Breast epithelium (tissue), 4 donors: ENCODE results near the gene DNASE1L1. TPM values are rescaled to one million over a fixed set of nuclear protein-coding genes. Genes with fewer than 3 reads are reported as not detected.

Experiments used
- DNase-seq, 2 donors: peaks; one replicate each; pipeline ENCODE4 v3.0.0-alpha.2; 2019; ENCODE audit warnings: low spot score in 2 of 2
- H3K27ac ChIP-seq, 2 donors: fragments of 200-600 bp; sonication (generic) in 1 of 2; one replicate each; pipeline ENCODE4 v1.5.1; 2016 to 2019; ENCODE audit warnings: mild to moderate bottlenecking in 1 of 2
- H3K27me3 ChIP-seq, 2 donors: fragments of 200-600 bp; sonication (generic) in 1 of 2; one replicate each; pipeline versions ENCODE4 v1.5.1 to v1.6.0; 2017 to 2019; ENCODE audit warnings: control low read depth in 1 of 2, mild to moderate bottlenecking in 1 of 2
- H3K36me3 ChIP-seq: fragments of 200-600 bp; one replicate; pipeline ENCODE4 v1.5.1; 2019
- H3K4me1 ChIP-seq, 2 donors: fragments of 200-600 bp; sonication (generic); one replicate each; pipeline ENCODE4 v1.5.1; 2016 to 2019; ENCODE audit warnings: control low read depth in 1 of 2
- H3K4me3 ChIP-seq, 3 donors: fragments of 200-600 bp; sonication (generic); 1 replicate in 2 of 3; 2 replicates in 1 of 3; pipeline ENCODE4 v1.5.1; 2016 to 2019; ENCODE audit warnings: mild to moderate bottlenecking in 3 of 3, moderate library complexity in 2 of 3
- H3K9me3 ChIP-seq, 2 donors: fragments of 200-600 bp; sonication (generic) in 1 of 2; one replicate each; pipeline ENCODE4 v1.5.1; 2016 to 2019; ENCODE audit warnings: control low read depth in 1 of 2
- POLR2A ChIP-seq: fragments of 450-650 bp; IDR thresholded peaks from one replicate; pipeline ENCODE4 v1.6.1; 2016; ENCODE audit warnings: antibody characterized with exemption, mild to moderate bottlenecking, moderate library complexity
- POLR2AphosphoS5 ChIP-seq, 3 donors: sonication (generic); formaldehyde crosslinking; IDR thresholded peaks; one replicate each; pipeline ENCODE4 v1.6.1; 2017; ENCODE audit warnings: antibody characterized with exemption in 3 of 3
- intact Hi-C: fragments of 100-400 bp; cut with DNase I; formaldehyde crosslinking; loops from one replicate; pipeline ENCODE4 v1.15.1; 2023; ENCODE audit warnings: low total_unique reads
- total RNA-seq, 3 donors: library from RNA; depleted of rRNA; stranded (reverse); fragments of >200 nt; gene quantifications; one replicate each; pipeline ENCODE4 v1.1.0, GENCODE V29; 2016
- TF ChIP-seq, protein P1 (sequence below), 3 donors: fragments of 450-650 bp; IDR thresholded peaks; one replicate each; pipeline ENCODE4 v1.5.1; 2016 to 2017; ENCODE audit warnings: antibody characterized with exemption in 3 of 3, mild to moderate bottlenecking in 3 of 3, moderate library complexity in 3 of 3

Gene DNASE1L1
- total RNA-seq, 3 donors from 2014 or later: 26.2 to 44.3 (median 26.9) TPM

DNA sequence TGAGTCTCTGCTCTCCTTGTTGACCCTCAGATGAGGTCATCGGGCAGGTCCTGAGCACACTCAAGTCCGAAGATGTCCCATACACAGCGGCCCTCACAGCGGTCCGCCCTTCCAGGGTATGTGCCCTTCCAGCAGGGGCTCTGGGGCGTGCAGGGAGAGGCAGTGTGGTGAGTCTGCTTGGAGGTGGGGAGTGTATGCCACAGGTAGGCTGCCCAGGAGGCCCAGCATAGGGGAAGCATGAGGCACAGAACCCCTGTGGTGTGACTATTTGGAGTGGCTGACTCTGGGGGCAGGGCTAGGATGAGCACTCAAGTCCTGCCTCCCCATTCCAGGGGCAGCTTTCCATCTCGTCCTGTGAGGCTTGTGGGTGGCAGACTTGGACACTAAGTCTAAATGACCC is 24.6 kb upstream of the DNASE1L1 start:
- Histone ChIP-seq H3K36me3 (no peaks in the 10 kb centered on the region), H3K9me3 (no peaks in the 10 kb centered on the region), H3K27ac (no peak overlapping the region), H3K27me3 (peaks cover 0 to 38% of the 10 kb centered on the region in 2 donors), H3K4me1 (no peaks in the 10 kb centered on the region), H3K4me3 (no peak overlapping the region)
- TF ChIP-seq, protein P1, sequence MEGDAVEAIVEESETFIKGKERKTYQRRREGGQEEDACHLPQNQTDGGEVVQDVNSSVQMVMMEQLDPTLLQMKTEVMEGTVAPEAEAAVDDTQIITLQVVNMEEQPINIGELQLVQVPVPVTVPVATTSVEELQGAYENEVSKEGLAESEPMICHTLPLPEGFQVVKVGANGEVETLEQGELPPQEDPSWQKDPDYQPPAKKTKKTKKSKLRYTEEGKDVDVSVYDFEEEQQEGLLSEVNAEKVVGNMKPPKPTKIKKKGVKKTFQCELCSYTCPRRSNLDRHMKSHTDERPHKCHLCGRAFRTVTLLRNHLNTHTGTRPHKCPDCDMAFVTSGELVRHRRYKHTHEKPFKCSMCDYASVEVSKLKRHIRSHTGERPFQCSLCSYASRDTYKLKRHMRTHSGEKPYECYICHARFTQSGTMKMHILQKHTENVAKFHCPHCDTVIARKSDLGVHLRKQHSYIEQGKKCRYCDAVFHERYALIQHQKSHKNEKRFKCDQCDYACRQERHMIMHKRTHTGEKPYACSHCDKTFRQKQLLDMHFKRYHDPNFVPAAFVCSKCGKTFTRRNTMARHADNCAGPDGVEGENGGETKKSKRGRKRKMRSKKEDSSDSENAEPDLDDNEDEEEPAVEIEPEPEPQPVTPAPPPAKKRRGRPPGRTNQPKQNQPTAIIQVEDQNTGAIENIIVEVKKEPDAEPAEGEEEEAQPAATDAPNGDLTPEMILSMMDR (IDR thresholded peaks at IDR 0.05): no peak
- TF ChIP-seq POLR2AphosphoS5 (IDR thresholded peaks at IDR 0.05) (no peak), POLR2A (no peak)
- no peak for DNase-seq
- intact Hi-C loops: no loop called here

DNA sequence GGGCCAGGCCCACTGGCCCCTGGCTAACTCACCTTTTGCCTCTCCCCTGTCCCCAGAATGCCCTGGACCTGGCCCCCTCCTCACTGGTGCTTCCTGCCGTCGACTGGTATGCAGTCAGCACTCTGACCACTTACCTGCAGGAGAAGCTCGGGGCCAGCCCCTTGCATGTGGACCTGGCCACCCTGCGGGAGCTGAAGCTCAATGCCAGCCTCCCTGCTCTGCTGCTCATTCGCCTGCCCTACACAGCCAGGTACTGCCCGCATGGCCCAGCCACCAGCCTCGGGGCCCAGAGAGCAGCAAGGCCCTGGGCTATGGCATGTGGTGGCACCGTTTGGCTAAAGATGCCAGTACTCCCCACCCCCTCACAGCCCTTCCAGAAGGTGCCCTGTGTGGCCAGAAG is 23.2 kb upstream of the DNASE1L1 start:
- no peak for DNase-seq
- no peaks in the 10 kb centered on the region for H3K36me3 ChIP-seq
- peak overlapping the region in 1 of 2 donors; percentile 58 for H3K27ac ChIP-seq
- peaks cover 0 to 36% of the 10 kb centered on the region in 2 donors for H3K27me3 ChIP-seq
- no peak for TF ChIP-seq POLR2A
- TF ChIP-seq, protein P1 (IDR thresholded peaks at IDR 0.05): no peak
- TF ChIP-seq POLR2AphosphoS5 (IDR thresholded peaks at IDR 0.05): no peak
- no peaks in the 10 kb centered on the region for H3K4me1 ChIP-seq
- no peak overlapping the region for H3K4me3 ChIP-seq
- intact Hi-C loops: no loop called here
- H3K9me3 ChIP-seq: no peaks in the 10 kb centered on the region

DNA sequence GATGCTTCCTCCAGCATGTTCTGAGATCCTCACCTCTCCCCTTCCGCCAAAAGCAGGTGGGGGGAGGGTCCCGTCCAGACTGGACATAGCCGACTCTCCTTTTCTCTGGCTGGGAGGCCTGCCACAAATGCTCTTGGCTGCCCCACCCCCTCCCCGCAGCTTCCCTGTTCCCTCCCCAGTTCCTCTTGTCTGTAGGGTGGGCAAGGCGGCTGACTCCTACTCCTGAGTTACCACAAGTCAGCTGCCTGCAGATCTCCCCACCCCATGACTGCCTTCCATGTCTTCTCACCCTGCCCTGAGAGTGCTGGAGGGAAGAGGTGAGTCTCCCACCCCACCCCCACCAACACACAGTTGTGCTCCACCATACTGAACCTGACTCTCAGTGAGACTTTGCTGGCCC is 22.3 kb upstream of the DNASE1L1 start:
- no peak for TF ChIP-seq POLR2A
- no peak for TF ChIP-seq POLR2AphosphoS5 (IDR thresholded peaks at IDR 0.05)
- TF ChIP-seq, protein P1 (IDR thresholded peaks at IDR 0.05): no peak
- no peaks in the 10 kb centered on the region for H3K4me1 ChIP-seq
- DNase-seq: no peak
- H3K27ac ChIP-seq: peak overlapping the region; percentile 30 to 58
- H3K27me3 ChIP-seq: peaks cover 0 to 36% of the 10 kb centered on the region in 2 donors
- no peaks in the 10 kb centered on the region for H3K36me3 ChIP-seq
- no peaks in the 10 kb centered on the region for H3K9me3 ChIP-seq
- intact Hi-C loops: no loop called here
- H3K4me3 ChIP-seq: no peak overlapping the region

DNA sequence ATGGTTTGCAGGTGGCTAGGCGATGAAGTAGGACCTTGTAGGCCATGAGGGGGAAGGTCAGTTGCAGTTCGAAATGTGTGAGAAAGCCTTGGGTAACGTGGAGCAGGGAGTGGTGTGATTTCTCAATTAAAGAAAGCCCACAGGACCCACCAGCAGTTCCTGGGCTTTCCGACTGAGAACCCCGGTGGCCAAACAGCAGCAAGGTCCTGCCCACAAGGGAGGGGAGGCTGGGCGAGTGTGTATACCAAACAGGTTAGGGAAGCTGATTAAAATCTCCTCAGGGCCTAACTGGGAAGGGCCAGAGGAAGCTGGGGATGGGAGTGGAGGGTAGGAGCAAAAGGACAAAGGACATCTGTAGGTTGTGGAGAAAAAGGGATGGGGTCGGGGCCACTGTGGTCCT is 21.9 kb upstream of the DNASE1L1 start:
- TF ChIP-seq, protein P1 (IDR thresholded peaks at IDR 0.05): no peak
- TF ChIP-seq POLR2A: no peak
- TF ChIP-seq POLR2AphosphoS5 (IDR thresholded peaks at IDR 0.05): no peak
- intact Hi-C loops: no loop called here
- H3K27me3 ChIP-seq: peaks cover 0 to 36% of the 10 kb centered on the region in 2 donors
- DNase-seq: no peak
- H3K27ac ChIP-seq: peak overlapping the region; percentile 30 to 58
- no peaks in the 10 kb centered on the region for H3K36me3 ChIP-seq
- H3K4me3 ChIP-seq: peak overlapping the region in 1 of 3 donors; percentile 11
- H3K4me1 ChIP-seq: no peaks in the 10 kb centered on the region
- no peaks in the 10 kb centered on the region for H3K9me3 ChIP-seq

DNA sequence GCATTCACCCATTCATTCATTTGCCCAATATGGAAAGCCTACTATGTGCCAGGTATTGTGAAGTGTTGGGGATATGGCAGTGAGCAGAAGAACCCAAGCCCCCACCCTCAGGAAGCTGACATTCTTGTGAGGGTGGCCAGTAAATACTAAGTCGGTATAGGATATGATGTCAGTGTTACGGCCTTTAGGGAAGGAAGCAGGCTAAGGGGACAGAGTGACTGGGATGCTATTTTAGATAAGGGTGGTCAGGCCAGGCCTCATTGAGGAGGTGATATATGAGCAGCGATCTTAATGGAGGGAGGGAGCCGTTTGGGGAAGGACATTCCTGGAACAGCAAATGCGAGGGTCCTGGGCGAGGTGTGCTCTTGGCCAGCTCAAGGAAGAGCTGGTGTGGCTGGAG is 21.4 kb upstream of the DNASE1L1 start:
- no peaks in the 10 kb centered on the region for H3K4me1 ChIP-seq
- peak overlapping the region in 1 of 3 donors; percentile 11 for H3K4me3 ChIP-seq
- no peak for DNase-seq
- no peaks in the 10 kb centered on the region for H3K9me3 ChIP-seq
- no peaks in the 10 kb centered on the region for H3K36me3 ChIP-seq
- H3K27ac ChIP-seq: peak overlapping the region; percentile 30 to 58
- intact Hi-C loops: no loop called here
- peaks cover 0 to 36% of the 10 kb centered on the region in 2 donors for H3K27me3 ChIP-seq
- TF ChIP-seq, protein P1 (IDR thresholded peaks at IDR 0.05): no peak
- TF ChIP-seq POLR2AphosphoS5 (IDR thresholded peaks at IDR 0.05): no peak
- TF ChIP-seq POLR2A: no peak
